GM12801 (cell line): Measurements from ENCODE around the gene USP37.

Experiments used
- CTCF ChIP-seq: IDR thresholded peaks from one replicate; pipeline ENCODE4 v1.5.1; 2011; ENCODE audit warnings: control low read depth; ENCODE audit not compliant: insufficient read length; ENCODE audit errors: extremely low read depth

USP37 gene

GRCh38 chr2:218582076-218582475, 13.9 kb upstream of the USP37 start:
- no peak for TF ChIP-seq CTCF

GRCh38 chr2:218578272-218578877, 10.2 kb upstream of the USP37 start:
- TF ChIP-seq CTCF: no peak

- TF ChIP-seq CTCF: no peak
Observed at GRCh38 chr2:218577482-218578220, 9.5 kb upstream of the USP37 start.

- no peak for TF ChIP-seq CTCF
Observed at GRCh38 chr2:218576854-218577253, 8.7 kb upstream of the USP37 start.

- TF ChIP-seq CTCF: no peak
Observed at GRCh38 chr2:218570850-218571249, 2.7 kb upstream of the USP37 start.

- TF ChIP-seq CTCF: no peak
Observed at GRCh38 chr2:218569661-218570500, 1.7 kb upstream of the USP37 start.

- no peak for TF ChIP-seq CTCF
Observed at GRCh38 chr2:218569038-218569431, 884 bp upstream of the USP37 start.
